Activated T-helper 1 cell treated with Interleukin-2 at 50 U/mL for 16 hours (primary cell): ENCODE measurements around the gene OS9.

Experiments used
- DNase-seq: peaks from one replicate; pipeline ENCODE4 v3.0.0-alpha.2; 2020; ENCODE audit warnings: low read depth

OS9 gene

DNA sequence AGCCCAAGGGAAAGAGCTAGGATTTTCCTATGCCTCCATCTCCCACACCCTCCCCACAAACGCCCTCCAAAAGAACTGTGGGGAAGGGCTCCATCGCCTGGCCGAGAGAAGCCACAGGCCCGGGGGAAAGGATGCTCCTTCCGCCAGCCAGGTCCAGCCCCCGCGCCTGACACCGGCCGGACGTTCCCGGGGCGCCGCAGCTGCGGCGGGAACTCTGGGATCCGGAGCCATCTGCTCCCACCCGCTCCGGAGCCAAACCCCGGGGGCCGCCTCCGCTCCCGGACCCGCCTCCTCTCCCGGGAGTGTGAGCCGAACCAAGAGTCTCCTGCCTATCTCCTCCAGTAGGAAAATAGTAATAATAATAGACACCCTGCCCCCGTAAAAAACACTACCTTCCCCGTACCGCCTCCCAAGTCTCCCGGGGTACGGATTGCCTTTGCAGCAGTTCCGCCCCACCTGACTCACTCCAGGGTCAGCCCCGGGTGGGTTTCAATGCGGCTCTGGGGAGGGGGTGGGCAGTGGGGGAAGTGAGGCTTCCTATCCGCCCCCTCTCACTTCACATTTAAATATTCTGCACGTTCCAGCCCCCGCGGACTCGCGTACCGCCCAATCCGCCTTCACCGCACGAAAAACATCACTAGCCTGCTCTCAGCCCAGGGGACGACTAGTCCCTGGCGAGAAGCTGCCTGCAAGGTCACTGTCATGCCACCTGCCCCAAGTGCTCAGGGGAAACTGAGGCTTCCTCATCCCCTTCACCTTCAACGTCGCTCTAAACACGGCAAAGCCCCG, 42.2 kb downstream of the OS9 start:
- DNase-seq = no peak

DNA sequence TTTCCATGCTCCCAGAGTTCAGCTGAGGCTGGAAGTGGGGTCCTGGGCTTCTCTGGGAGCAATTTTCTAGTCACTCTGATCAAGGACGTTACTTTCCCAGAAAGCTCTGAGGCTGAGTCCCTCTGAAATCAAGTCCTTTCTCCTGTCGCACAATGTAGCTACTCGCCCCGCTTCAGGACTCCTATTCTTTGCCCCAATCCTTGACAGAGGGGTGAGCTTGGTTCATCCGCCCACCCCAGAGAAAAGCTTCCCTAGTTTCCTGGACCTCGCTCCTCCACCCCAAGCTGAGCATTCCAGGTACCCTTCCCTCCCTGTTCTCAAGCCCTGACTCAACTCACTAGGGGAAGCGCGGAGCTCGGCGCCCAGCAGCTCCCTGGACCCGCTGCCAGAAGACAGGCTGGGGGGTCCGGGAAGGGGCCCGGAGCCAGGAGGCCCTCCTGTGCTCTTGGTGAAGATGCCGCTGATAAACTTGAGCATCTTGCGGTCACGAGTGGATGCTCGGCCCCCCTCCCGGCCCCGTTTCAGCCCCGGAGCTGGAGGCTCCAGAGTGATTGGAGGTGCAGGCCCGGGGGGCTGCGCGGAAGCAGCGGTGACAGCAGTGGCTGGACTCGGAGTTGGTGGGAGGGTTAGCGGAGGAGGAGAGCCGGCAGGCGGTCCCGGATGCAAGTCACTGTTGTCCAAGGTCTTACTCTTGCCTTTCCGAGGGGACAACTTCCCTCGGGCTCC, 43.0 kb downstream of the OS9 start:
- no peak for DNase-seq

DNA sequence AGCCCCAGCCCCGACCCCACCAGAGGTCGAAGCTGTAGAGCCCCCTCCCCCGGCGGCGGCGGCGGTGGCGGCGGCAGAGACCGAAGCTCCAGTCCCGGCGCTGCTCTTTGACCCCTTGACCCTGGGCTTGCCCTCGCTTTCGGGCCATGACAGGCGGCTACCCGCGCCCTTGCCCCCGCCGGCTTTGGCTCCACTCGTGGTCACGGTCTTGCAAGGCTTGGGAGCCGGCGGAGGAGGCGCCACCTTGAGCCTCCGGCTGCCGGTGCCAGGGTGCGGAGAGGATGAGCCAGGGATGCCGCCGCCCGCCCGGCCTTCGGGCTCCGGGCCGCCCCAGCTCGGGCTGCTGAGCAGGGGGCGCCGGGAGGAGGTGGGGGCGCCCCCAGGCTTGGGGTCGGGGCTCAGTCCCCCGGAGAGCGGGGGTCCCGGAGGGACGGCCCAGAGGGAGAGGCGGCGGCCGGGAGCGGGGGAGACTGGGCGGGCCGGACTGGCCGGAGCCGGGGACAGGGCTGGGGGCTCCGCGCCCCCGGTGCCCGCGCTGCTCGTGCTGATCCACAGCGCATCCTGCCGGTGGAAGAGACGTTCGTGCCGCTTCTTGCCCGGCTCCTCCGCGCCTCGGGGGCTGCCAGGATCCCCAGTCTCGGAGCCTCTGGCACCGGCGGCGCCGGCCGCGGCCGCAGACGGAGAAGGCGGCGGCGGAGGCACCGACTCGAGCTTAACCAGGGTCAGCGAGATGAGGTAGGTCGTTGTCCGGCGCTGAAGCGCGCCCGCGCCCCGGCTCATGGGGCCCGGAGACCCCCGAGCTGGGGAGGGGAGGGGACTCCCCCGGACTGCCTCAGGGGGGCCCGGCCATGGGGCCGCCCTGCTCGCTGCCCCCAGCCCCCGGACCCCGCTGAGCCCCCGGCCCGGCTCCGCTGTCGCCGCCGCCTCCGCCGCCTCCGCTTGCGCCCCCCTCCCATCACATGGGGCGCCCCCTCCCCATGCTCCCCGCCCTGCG, 43.8 kb downstream of the OS9 start:
- DNase-seq = no peak

DNA sequence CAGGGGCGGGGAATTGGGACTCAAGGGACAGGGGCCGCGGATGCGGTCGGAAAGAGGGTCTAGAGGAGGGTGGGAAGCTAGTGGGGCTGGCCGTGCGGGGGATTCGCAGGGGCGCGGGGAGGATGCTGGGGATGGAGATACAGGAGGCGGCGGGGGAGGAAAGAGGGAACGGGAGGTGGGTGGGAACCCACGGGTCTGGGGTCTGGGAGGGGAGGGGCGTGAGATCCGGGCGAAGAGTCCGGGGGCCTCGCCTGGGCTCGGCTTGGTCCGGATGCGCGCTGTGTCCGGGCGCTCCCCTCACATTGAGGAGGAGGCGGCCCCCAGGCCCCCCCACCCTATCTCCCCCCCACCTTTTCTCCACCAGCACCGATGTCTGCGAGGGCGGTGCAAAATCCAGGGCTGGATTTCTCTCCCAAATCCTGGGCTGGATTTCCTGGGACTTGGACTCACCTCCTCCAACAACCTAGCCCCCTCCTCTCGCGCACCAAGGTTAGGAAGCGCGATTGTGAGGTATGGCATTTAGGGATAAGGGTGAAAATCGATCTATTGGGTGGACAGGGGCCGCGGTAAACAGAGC, 44.8 kb downstream of the OS9 start, which contains the start of gene AGAP2:
Gene AGAP2 (minus strand): TSS at position 82 of the 577 bp plus-strand sequence. CDS start 496 bp downstream, outside the sequence.
- no peak for DNase-seq

DNA sequence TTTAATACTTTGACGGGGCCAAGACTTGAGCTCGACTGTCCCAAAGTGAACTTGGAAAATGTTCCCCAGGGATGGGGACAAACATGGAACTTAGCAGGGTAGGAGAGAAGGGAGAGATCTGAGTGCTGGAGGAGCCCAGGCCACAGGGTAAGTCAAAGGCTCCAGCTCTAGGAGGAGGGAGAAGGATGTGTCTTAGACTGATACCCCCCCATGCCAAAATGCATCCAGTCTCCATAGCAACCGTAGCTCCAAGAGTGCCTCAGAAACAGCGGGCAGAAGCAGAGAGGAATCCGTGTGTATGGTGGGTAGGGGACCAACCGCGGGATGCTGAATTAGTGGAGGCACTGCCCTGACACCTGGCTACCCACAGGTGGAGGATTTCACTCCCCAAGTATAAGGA, 45.5 kb downstream of the OS9 start:
- DNase-seq = no peak

DNA sequence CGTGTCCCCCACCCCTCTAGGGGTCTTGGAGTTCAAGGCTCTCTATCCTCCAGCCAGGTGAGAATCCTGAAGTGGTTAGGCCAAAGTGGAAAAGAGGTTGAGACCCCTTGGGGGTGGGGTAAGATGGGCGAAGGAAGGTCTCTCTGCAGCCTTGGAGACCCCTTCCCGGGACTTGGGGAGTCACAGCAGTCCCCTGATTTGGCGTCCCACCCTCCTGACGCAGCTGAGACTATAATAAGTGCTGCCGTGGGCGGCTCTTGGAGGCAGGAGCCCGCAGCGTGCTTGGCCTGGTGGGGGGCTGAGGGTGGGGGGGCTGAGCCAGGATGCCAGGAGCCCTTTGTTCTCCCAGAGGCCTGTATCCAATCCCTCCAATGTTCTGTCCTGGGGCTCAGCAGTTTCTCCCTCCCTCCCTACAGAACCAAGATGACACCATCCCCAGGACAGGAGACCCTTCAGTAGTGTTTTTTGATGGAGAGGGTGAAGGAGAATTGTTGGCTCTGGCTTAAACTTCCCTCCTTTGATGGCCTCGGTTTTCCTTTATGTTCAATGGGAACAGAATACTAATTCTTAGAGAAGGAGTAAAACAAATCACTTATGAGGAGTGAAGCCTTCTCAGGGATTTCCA, 46.1 kb downstream of the OS9 start:
- no peak for DNase-seq

DNA sequence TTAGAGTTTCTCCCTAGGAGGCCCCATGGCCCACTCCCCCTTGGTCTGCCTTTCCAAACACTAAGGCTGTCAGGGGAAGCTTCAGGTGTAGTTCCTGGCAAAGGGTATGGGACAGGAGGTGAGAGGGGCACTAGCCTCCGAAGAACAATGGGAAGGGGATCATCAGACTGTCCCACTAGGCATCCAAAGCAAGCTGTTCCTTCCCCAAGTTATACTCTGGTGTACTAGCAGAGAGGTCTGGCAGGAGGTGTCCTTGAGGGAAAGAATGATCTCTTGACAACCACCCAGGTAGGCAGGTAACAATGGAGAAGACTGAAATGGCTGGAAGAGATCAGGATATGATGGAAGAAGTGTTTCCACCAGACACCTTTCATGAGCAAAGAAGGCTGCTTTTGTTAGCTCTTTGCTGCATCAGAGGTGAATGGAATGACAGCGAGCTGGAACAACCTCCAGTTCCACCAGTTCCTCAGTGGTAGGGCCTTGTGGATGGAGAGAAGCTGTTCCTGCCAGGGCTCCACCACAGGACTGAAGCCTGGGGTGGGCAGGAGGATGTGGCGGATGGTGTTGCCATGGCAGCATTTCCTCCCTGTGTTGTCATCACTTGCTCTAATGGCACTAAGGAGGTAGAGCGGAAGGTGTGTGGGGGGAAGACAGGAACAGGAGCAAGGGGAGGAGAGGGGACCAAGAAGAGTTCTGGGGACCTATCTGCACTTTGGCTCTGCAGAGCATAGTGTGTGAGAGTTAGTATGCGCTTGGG, 46.9 kb downstream of the OS9 start:
- DNase-seq = peak; percentile 70

DNA sequence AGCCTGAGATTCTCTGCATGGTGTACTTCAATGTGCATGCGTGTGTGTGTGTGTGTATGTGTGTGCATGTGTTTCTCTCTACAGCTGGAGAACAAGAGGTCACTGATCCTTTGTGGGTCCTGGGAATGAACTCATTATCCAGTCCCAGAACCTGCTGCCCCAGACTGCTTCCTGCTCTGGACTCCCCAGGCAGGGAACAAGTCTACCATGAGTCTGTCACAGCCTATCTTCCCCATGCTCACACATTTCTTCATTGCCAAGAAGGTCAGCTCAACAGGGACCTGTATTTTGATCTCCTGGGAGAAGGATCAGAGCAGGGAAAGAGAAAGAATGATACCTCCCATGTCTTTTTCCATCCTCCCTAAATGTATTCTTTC, 47.5 kb downstream of the OS9 start:
- DNase-seq = no peak

DNA sequence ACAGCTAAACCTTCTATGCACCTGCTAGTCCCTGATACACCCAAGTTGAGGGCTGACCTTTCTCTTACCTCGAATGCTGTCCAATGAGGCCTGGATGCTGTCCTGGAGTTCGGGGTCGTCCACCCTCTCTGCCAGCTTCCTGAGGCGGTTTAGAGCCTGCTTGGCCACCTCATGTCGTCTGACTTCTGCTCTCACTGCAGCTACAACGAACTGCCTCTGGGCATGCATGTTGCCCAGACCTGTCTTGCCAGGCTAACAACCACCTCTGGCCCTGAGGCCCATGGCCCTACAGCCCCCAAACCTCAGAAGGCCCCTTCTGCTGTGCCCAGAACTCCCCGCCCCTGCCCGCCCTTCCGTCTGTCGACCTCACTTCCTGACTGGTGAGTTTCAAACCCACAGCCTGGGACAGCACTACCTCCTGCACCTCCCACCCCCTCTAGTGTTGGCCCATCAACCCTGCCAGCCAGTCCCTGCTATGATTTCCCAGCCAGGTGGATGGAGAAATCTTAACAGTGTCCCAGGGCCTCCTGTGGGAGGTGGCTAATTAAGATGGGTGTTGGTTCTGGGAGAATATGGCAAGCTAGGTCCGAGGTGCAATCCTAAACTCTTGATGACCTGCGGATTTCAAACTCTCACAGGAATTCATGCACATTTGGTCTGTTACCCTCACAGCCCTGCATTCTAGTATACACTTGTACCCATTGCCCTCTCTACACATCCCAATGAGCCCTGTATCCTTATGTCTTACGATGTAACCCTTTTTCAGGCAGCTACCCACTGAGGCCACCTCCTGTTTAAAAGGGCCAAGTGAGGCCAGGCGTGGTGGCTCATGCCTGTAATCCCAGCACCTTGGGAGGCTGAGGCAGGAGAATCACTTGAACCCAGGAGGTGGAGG, 48.2 kb downstream of the OS9 start:
- peak; percentile 68 for DNase-seq

DNA sequence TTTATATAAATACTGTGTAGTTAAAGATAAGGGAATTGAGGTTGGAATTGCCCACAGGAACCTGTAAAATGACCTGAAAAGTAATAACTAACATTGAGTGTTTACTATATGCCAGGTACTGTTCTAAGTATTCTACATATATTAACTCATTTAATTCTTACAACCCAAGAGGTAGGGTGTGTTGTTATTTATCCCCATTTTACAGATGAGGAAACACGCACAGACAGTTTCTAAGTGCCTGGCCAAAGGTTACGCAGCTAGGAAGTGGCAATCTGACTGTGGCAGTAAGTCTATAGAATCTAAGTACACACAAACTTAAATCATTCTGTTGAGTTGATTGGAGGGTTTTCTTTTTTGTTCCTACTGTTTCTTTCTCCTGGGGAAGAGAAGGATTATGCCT, 49.8 kb downstream of the OS9 start:
- no peak for DNase-seq

DNA sequence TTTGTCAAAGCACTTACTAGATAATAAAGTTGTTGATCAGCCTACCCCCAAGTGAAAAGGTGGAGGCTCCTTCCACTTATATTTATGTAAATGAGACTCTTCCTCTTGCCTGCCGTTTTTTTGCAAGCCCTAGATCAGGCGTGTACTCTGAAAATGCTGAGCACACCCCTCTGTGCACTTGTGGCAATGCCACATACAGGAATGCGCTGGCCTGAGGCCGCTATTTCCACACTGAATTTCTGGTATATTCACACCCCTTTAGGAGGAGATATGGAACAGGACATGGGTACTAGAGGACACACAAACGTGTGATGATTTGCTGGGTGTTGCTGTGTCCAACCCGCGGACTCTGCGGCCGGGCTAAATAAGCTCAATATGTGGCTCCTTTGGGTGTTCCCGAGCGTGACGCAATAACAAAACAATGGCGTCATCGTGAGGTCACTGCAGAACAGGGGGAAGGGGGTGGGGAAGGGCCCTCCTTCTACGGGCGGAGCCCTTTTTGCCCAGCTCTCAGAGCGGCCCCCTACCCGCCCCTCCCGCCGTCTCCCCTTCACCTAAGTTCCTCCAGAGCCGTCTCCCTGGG, 50.4 kb downstream of the OS9 start:
- peak; percentile 33 for DNase-seq

DNA sequence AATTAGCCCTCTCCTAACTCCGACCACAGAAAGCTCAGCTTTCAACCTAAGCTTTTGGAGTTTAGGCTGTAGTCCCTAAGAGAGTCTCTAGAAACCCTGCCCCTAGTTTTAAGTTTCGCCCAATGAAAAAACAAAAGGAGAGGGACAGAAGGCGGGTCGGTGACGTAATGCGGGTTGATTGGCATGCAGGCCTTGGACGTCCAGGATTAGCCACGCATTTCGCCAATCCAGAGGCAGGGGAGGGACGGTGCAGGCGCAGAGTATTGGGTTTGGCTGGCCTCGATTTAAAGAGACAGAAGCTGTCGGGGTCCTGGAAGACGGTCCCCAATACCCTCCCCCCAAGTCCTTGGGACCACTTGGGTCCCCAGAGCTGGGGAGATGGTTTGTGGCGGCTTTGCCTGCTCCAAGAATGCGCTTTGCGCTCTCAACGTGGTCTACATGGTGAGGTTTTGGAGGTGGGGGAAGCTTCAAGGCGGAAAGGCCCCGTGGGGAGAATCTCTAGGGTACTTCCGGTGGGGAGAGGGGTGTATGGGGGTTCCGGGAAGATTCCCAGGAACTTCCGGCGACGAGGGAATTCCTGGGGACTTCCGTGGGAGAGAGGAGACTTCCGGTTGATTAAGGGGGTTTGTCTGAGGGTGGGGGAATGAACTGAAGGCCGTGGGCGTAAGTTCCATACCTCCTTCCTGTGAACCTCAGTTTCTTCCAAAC, 51.0 kb downstream of the OS9 start, which contains the start of gene TSPAN31:
Gene TSPAN31 (plus strand): TSS at position 263 of the 708 bp plus-strand sequence. CDS start 116 bp downstream, at position 379.
- DNase-seq = peak; percentile 84

DNA sequence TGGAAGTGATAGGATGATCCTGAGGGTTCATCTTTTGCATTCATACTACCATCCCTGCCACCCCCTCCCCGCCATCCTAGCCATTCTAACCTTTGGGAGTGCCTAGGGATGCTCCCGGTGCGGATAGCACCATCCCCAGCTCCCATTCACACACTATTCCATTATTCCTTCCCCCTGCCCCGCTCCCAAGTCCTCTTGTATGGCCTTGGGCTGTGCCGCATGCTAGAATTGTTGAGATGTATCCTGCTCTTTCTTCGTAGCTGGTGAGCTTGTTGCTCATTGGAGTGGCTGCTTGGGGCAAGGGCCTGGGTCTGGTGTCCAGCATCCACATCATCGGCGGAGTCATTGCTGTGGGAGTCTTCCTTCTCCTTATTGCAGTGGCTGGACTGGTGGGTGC, 51.6 kb downstream of the OS9 start:
- no peak for DNase-seq

DNA sequence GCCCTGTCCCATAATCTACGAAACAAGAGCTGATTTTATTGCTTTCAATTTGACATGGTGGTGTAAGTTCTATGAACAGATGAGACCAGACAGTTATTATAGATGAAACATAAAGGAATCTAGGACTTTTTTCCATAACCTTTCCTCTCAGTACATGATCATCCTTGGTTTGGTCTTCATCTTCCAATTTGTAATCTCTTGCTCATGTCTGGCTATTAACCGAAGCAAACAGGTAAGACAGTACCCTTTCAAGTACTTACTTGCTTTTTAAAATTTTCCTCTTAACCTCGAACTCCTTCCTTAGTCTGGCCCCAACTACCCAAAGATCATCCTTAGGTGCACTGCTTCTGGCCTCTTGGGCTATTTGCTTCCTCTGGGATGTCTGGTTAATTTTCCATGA, 52.1 kb downstream of the OS9 start:
- no peak for DNase-seq

DNA sequence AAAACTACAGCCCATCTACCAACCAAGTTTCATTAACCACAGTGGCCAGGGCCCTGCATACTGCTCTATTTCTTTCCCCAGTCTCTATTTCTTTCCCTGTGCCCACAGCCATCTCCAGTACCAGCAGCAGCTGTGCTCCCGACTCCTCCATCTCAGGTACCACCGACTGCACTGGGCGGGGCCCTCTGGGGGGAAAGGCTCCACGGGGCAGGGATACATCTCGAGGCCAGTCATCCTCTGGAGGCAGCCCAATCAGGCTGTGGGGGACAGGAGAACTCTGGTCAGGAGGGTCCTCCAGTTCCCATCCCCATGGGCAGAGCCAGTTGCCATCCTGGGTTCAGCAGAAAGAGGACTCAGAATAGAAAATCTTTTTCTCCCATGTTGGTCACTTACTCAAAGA, 55.1 kb downstream of the OS9 start:
- DNase-seq = no peak

DNA sequence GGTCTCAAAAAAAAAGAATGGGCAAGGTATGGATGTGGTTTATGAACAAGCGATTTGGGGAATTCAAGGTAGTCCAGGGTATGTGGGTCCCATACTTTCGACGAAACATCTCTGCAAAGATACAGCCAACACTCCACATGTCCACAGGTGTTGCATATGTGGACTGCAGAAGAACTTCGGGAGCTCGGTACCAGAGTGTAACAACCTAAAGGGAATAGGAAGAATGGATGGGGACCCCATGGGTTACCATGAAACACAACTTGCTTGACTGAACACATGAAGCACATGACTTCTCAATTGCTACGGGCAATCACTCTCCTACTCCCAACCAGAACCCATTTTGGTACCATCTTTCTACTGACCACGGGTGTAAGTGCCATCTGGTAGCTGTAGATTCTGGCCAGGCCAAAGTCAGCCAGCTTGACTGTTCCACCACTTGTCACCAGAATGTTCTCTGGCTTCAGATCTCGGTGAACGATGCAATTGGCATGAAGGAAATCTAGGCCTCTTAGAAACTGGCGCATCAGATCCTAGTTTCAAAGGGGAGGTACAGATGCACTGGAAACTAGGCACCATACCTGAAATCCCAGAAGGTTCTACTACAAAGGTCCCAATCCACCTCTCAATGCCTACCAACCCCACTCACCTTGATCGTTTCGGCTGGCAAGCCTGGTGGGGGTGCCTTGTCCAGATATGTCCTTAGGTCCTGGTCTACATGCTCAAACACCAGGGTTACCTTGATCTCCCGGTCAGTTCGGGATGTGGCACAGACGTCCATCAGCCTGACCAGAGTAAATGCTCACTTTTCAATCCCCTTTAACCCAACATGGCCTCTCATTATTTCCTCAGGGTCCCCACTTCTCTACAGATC, 56.9 kb downstream of the OS9 start:
- no peak for DNase-seq

DNA sequence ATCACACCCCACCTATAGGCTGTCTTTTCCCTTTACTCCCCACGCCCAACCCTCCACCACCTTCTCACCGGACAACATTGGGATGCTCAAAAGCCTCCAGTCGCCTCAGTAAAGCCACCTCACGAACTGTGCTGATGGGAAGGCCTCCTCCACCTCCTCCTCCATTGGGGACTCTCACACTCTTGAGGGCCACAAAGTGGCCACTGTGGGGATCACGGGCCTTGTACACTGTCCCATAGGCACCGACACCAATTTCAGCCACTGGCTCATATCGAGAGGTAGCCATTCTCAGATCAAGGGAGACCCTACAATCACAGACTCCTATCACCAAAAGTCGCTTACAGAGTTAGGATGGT, 57.5 kb downstream of the OS9 start:
- no peak for DNase-seq
